HFFc6 (cell line): ENCODE results near the gene HLA-DOA. TPM values are rescaled to one million over a fixed set of nuclear protein-coding genes. Genes with fewer than 3 reads are reported as not detected.

Source experiments
- DNase-seq: peaks from one replicate; pipeline ENCODE4 v3.0.0-alpha.2; 2018
- H3K27ac Mint-ChIP-seq: 2 replicates; pipeline ENCODE4 v1.8.0; 2020; ENCODE audit warnings: mild to moderate bottlenecking, mixed read lengths
- H3K27me3 Mint-ChIP-seq: 2 replicates; pipeline ENCODE4 v1.8.0; 2021; ENCODE audit warnings: mild to moderate bottlenecking, moderate library complexity, mixed read lengths; ENCODE audit not compliant: insufficient read depth
- H3K36me3 Mint-ChIP-seq: 2 replicates; pipeline ENCODE4 v1.8.0; 2021; ENCODE audit warnings: low read depth, mixed read lengths
- H3K4me1 Mint-ChIP-seq: 2 replicates; pipeline ENCODE4 v1.8.0; 2020; ENCODE audit warnings: low read depth, mixed read lengths
- H3K4me3 Mint-ChIP-seq: 2 replicates; pipeline ENCODE4 v1.8.0; 2020; ENCODE audit warnings: mild to moderate bottlenecking, moderate library complexity, mixed read lengths
- H3K9me3 Mint-ChIP-seq: 2 replicates; pipeline ENCODE4 v1.8.0; 2020; ENCODE audit warnings: mild to moderate bottlenecking, mixed read lengths
- CTCF ChIP-seq: fragments of 200-600 bp; sonication (generic); IDR thresholded peaks from 2 replicates; pipeline ENCODE4 v1.5.0; 2021; ENCODE audit warnings: antibody characterized with exemption, mild to moderate bottlenecking
- total RNA-seq, 6 experiments: library from RNA; stranded (reverse); fragmentation: NEBNext Ultra II Directional; extraction: Animal tissue kit (Norgen Biotek cat#: 25700); gene quantifications; 2 replicates in 1 of 6; 3 replicates in 5 of 6; pipeline ENCODE4 v1.2.3, GENCODE V29; 2021

Gene HLA-DOA
- total RNA-seq, 6 experiments from 2014 or later = not detected

- no peaks in the 10 kb centered on the region for H3K4me1 Mint-ChIP-seq
- no peak overlapping the region for H3K4me3 Mint-ChIP-seq
- H3K9me3 Mint-ChIP-seq = no peaks in the 10 kb centered on the region; the same call in none of the 2 replicates
- no peak overlapping the region for H3K27ac Mint-ChIP-seq
- DNase-seq = no peak
- H3K36me3 Mint-ChIP-seq = no peaks in the 10 kb centered on the region; the same call in 1 of the 2 replicates
- peaks cover 26% of the 10 kb centered on the region for H3K27me3 Mint-ChIP-seq
- TF ChIP-seq CTCF = no peak
Measured at GRCh38 chr6:32991972-32992371, 17.4 kb downstream of the HLA-DOA start.

- H3K4me3 Mint-ChIP-seq = no peak overlapping the region; the same call in 1 of the 2 replicates
- no peak for TF ChIP-seq CTCF
- H3K27ac Mint-ChIP-seq = no peak overlapping the region
- H3K27me3 Mint-ChIP-seq = peaks cover 25% of the 10 kb centered on the region
- no peak for DNase-seq
- no peaks in the 10 kb centered on the region; the same call in none of the 2 replicates for H3K9me3 Mint-ChIP-seq
- H3K36me3 Mint-ChIP-seq = no peaks in the 10 kb centered on the region; the same call in 1 of the 2 replicates
- no peaks in the 10 kb centered on the region for H3K4me1 Mint-ChIP-seq
Measured at GRCh38 chr6:32989368-32989767, 20.0 kb downstream of the HLA-DOA start.

GRCh38 chr6:32984622-32985389, 24.6 kb downstream of the HLA-DOA start:
- Mint-ChIP-seq H3K4me3 (no peak overlapping the region), H3K27me3 (peaks cover 26% of the 10 kb centered on the region), H3K9me3 (no peaks in the 10 kb centered on the region), H3K27ac (peak overlapping the region; percentile 44), H3K4me1 (peaks cover 15% of the 10 kb centered on the region), H3K36me3 (peaks cover 20% of the 10 kb centered on the region)
- DNase-seq = peak; percentile 68
- TF ChIP-seq CTCF = peak; percentile 91

DNA sequence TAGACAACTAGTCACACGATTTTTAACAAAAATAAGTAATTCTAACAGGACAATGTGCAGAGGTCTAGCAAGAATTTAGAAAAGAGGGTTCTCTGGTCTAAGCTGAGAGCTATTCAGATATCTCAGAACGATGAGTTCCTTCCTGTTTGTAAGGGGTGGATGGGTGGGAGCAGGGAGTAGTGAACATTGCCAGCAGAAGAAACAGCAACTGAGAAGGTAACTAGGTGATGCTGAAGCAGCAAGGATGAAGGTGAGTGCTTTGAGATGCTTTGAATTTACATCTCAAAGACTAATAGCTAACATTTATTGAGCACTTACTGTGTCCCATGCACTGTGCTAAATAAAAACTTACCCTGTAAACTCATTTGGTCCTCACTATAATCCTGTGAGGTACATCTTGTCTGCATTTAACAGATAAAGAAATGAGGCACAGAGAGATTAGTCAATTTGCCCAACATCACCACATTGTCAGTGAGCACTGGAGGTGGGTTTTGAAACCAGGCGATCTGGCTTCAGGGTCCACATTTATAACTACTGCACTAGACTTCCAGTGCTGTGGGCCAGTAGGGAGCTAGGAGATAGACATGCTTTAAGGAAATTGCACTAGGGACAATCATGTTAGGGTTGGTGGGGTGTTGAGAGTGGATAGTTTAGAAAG, 25.3 kb downstream of the HLA-DOA start:
- peaks cover 27% of the 10 kb centered on the region for H3K36me3 Mint-ChIP-seq
- H3K27me3 Mint-ChIP-seq = peaks cover 24% of the 10 kb centered on the region
- no peak overlapping the region for H3K4me3 Mint-ChIP-seq
- H3K9me3 Mint-ChIP-seq = no peaks in the 10 kb centered on the region
- TF ChIP-seq CTCF = no peak
- peaks cover 19% of the 10 kb centered on the region for H3K4me1 Mint-ChIP-seq
- no peak for DNase-seq
- peak overlapping the region; percentile 44 for H3K27ac Mint-ChIP-seq

DNA sequence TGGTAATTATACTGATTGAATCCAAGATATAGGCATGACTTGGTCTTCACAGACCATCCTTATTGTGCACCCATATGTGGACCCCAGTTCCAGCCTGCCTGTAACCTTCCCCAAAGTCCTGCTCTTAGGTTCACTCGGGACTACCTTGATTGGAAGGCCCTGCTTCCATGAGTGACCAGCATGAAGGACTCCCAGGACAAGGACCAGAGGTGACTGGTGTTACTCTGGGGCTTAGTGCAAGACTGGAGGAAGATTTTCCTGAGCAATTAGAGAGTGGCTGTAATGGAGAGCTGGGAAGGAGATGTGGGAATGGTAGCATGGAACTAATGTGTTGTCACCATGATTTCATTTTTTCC, 25.9 kb downstream of the HLA-DOA start:
- Mint-ChIP-seq H3K27ac (peak overlapping the region; percentile 44), H3K4me3 (no peak overlapping the region)

More for the DNA sequence above, 25.9 kb downstream of the HLA-DOA start:
- TF ChIP-seq CTCF = no peak
- DNase-seq = no peak
- Mint-ChIP-seq H3K4me1 (peaks cover 23% of the 10 kb centered on the region), H3K27me3 (peaks cover 27% of the 10 kb centered on the region), H3K9me3 (no peaks in the 10 kb centered on the region), H3K36me3 (peaks cover 33% of the 10 kb centered on the region)
